Kidney (tissue), 14 donors: ENCODE measurements around the gene C8A. TPM values are rescaled to one million over a fixed set of nuclear protein-coding genes. Genes with fewer than 3 reads are reported as not detected.

Experiments
- DNase-seq, 5 donors: peaks; one replicate each; pipeline ENCODE4 v3.0.0-alpha.2; 2013 to 2020
- FAIRE-seq: peaks from 2 replicates; lab custom pipeline; 2012; peaks lifted over from hg19 to GRCh38; lab: Jason Lieb, UNC
- H3K27ac ChIP-seq, 2 donors: one replicate each; pipeline ENCODE4 v1.7.0; 2013; ENCODE audit warnings: low read depth in 2 of 2, low read length in 2 of 2, inconsistent platforms in 1 of 2
- H3K27me3 ChIP-seq: one replicate; pipeline ENCODE4 v1.7.1; 2013; ENCODE audit warnings: low read length, inconsistent platforms; ENCODE audit not compliant: control insufficient read depth, insufficient read depth
- H3K36me3 ChIP-seq, 3 donors: one replicate each; pipeline versions ENCODE4 v1.7.0 to v1.7.1; 2013; ENCODE audit warnings: low read length in 3 of 3, control low read depth in 1 of 3, inconsistent platforms in 1 of 3; ENCODE audit not compliant: insufficient read depth in 3 of 3, control insufficient read depth in 2 of 3
- H3K4me1 ChIP-seq, 3 donors: one replicate each; pipeline versions ENCODE4 v1.7.0 to v1.7.1; 2013; ENCODE audit warnings: low read length in 3 of 3, inconsistent platforms in 1 of 3, low read depth in 1 of 3; ENCODE audit not compliant: control insufficient read depth in 2 of 3, insufficient read depth in 2 of 3
- H3K4me3 ChIP-seq, 3 donors: one replicate each; pipeline versions ENCODE4 v1.7.0 to v1.8.1; 2013; ENCODE audit warnings: low read length in 3 of 3, control low read depth in 1 of 3, inconsistent platforms in 1 of 3
- H3K9ac ChIP-seq, 3 donors: one replicate each; pipeline versions ENCODE4 v1.7.0 to v1.7.1; 2013; ENCODE audit warnings: low read length in 3 of 3, control low read depth in 1 of 3, inconsistent platforms in 1 of 3
- H3K9me3 ChIP-seq, 3 donors: one replicate each; pipeline versions ENCODE4 v1.7.0 to v1.7.1; 2013; ENCODE audit warnings: low read length in 3 of 3, control low read depth in 1 of 3, inconsistent platforms in 1 of 3; ENCODE audit not compliant: control insufficient read depth in 2 of 3, insufficient read depth in 1 of 3
- CTCF ChIP-seq: IDR thresholded peaks from 3 replicates; pipeline ENCODE4 v1.5.1; 2012; ENCODE audit warnings: mild to moderate bottlenecking, moderate library complexity, borderline replicate concordance; ENCODE audit not compliant: insufficient read depth; ENCODE audit errors: extremely low read depth
- intact Hi-C: fragments of 100-400 bp; cut with DNase I; formaldehyde crosslinking; loops from one replicate; pipeline ENCODE4 v1.11.1; 2022
- polyA plus RNA-seq: library from polyadenylated mRNA; stranded (reverse); fragments of 350-450 nt; fragmentation: Illumina TruSeq; extraction: RNeasy Lipid Tissue Mini Kit (QIAGEN cat#74804); gene quantifications from one replicate; pipeline ENCODE4 v1.2.3, GENCODE V29; 2014; ENCODE audit warnings: low read depth, low replicate concordance; ENCODE audit not compliant: insufficient read depth
- total RNA-seq: library from RNA; stranded (reverse); fragmentation: NEBNext Ultra II Directional; extraction: Animal tissue kit (Norgen Biotek cat#: 25700); gene quantifications from one replicate; pipeline ENCODE4 v1.2.1, GENCODE V29; 2021
- donor health status: control.
- donor health status: control.
- donor health status: control.
- donor health status: control.
- donor health status: control.
- donor health status: DM: yes; HTN: yes; CAD: no.
- donor health status: Normal renal cell carcinoma (clear cell type).

The C8A gene
- total and polyA plus RNA-seq, 2 donors from 2014 or later, result 0.09 TPM; not detected in 1

GRCh38 chr1:56856186-56856585, 1.6 kb downstream of the C8A start:
- DNase-seq (no peak), FAIRE-seq (no peak)
- H3K27me3 ChIP-seq, result no peaks in the 10 kb centered on the region
- H3K4me3 ChIP-seq, result no peak overlapping the region
- no peak overlapping the region for H3K27ac ChIP-seq
- H3K4me1 ChIP-seq, result no peaks in the 10 kb centered on the region
- intact Hi-C loops, result no loop called here
- H3K9ac ChIP-seq, result no peak overlapping the region
- TF ChIP-seq CTCF, result no peak
- no peaks in the 10 kb centered on the region for H3K36me3 ChIP-seq
- H3K9me3 ChIP-seq, result no peaks in the 10 kb centered on the region

GRCh38 chr1:56859287-56859686, 4.7 kb downstream of the C8A start:
- DNase-seq (no peak), FAIRE-seq (no peak)
- intact Hi-C loops, result no loop called here
- TF ChIP-seq CTCF, result no peak
- H3K36me3 ChIP-seq, result no peaks in the 10 kb centered on the region
- no peaks in the 10 kb centered on the region for H3K27me3 ChIP-seq
- H3K4me3 ChIP-seq, result no peak overlapping the region
- H3K9ac ChIP-seq, result no peak overlapping the region
- no peaks in the 10 kb centered on the region for H3K9me3 ChIP-seq
- H3K27ac ChIP-seq, result no peak overlapping the region
- H3K4me1 ChIP-seq, result no peaks in the 10 kb centered on the region

- Histone ChIP-seq H3K36me3 (no peaks in the 10 kb centered on the region), H3K9me3 (no peaks in the 10 kb centered on the region), H3K4me1 (no peaks in the 10 kb centered on the region), H3K9ac (no peak overlapping the region), H3K27ac (no peak overlapping the region), H3K4me3 (no peak overlapping the region), H3K27me3 (no peaks in the 10 kb centered on the region)
- FAIRE-seq (no peak), DNase-seq (no peak)
- intact Hi-C loops, result no loop called here
- TF ChIP-seq CTCF, result no peak
Observed at GRCh38 chr1:56863265-56863992, 8.8 kb downstream of the C8A start.
